ENCODE results near the gene FOXO6.

The FOXO6 gene

GRCh38 chr1:41353744-41354143 is 7.5 kb upstream of the FOXO6 start:
- DNase-seq (ENCODE audit: low spot score): no peak

DNA sequence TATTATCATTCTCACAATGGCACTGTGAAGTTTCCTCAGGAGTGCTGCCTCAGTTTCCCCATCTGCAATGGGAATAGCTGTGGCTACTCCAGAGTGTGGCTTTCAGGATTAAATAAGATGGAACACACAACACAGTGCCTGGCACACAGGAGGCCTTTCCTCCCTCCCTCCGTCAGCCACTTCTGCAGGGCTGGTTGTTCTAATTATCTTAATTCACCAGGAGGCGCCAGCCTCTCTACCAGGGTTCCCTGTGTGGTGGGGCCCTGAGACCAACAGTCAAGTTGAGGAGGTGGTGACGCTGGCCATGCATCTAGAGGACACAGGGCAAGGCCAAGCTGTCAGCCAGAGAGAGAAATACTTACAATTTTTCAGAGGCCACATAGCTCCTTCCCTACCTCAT is 6.3 kb upstream of the FOXO6 start:
- DNase-seq (ENCODE audit: low spot score): no peak

DNA sequence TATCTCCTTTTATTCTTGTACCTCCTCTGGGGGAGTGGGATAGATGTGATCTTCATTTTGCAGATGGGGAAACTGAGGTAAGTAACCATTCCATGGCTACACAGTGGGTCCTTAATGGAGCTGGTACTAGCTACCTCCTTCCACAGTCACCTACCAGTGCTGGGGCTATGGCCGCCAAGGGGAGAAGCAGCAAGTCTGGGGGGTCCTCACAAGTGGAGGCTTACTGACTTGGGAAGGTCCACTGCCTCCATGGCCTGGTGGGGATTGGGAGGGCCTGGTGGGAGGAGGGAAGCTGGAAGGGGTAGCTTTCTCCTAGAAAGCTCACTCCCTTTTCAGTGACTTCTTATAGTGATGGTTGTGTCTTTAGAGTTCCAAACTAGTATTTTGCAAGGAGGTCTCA is 5.9 kb upstream of the FOXO6 start:
- DNase-seq (ENCODE audit: low spot score): no peak

- DNase-seq (ENCODE audit: low spot score): no peak
Measured at GRCh38 chr1:41355761-41356160, 5.5 kb upstream of the FOXO6 start.

DNA sequence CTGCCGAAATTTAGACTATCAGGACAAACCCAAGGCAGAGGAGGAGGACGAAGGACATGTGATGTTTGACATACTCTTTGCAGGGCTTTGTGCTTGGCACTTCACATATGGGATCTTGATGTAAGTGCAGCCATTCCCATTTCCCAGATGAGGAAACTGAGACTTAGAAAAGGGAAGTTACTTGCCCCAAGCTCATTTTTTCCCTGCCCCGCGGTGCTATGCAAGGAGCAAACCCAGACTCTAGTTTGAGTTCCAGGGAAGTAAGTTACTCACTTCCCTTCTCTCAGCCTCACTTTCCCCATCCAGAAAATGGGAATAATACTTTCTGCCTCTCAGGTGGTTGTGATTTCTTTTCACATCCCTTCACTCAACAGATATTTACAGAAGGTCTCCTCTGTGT is 4.5 kb upstream of the FOXO6 start:
- no peak for DNase-seq (ENCODE audit: low spot score)

DNA sequence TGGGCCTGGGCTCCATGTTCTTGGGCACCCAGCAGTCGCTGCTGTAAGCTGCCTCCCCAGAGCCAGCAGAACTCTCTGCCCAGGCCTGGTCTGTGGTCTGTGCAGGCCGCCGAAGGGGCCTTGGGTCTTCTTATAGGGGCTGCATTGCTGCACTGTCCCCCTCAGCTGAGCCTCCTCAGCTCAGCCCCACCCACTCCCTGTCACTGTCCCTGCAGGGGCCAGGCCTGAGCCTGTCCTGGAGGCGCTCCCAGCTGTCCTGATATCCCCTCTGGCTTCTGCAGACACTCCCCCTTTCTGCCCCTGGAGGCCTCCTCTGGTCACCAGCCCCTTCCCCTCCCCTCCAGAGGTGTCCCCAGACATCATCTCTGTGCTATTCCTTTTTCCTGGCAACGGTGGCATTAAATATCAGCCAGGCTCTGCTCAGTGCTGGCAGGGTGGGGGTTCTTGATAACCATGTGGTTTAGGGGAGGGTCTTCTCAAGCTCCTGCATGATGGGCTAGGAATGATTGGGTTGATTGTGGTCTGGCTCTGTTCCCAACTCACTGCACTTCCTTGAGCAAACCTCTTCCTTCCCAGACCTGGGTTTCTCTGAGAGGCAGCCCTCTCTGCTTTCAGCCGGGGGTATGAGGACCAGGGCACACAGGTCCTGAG is 3.7 kb upstream of the FOXO6 start:
- no peak for DNase-seq (ENCODE audit: low spot score)

DNA sequence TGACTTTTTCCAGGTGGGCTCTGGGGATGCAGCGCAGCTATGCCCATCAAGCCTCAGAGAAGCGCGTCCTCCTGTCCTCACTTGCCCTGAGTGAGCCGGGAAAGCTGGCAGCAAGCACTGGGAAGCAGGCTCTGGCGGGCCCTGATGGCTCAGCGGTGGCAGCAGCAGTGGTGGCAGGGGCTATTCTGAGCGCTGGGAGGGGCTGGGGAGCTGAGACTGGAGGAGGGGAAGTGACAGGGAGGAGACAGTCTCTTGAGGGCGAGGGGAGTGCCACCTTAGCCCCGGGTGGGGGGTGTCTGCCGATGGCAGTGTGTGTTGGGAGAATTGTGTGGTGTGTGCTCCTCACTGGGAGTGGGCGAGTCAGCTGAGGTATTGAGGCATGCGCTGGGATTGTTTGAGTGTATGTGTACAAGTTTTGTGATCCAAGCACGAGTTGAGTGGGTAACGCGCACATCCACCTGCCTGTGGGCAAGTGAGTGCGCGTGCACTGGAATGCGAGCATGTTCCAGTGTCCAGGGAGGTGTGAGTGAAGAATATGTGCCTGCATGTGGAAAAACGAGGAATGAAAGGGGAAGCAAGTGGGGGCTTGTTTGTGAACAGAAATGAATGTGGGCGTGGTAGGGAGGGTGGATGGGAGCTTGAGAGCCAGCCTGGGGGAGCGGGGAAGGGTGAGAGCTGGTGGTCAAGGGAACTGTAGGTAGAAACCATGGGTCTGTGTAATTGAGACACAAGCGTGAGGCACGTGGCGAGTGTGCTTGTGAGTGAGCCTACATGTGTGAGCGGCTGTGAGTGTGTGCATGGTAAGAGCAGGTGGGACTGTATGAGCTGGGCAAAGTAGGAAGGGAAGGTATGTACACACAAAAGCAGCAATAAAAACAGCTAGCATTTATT is 2.9 kb upstream of the FOXO6 start:
- DNase-seq (ENCODE audit: low spot score): no peak

DNA sequence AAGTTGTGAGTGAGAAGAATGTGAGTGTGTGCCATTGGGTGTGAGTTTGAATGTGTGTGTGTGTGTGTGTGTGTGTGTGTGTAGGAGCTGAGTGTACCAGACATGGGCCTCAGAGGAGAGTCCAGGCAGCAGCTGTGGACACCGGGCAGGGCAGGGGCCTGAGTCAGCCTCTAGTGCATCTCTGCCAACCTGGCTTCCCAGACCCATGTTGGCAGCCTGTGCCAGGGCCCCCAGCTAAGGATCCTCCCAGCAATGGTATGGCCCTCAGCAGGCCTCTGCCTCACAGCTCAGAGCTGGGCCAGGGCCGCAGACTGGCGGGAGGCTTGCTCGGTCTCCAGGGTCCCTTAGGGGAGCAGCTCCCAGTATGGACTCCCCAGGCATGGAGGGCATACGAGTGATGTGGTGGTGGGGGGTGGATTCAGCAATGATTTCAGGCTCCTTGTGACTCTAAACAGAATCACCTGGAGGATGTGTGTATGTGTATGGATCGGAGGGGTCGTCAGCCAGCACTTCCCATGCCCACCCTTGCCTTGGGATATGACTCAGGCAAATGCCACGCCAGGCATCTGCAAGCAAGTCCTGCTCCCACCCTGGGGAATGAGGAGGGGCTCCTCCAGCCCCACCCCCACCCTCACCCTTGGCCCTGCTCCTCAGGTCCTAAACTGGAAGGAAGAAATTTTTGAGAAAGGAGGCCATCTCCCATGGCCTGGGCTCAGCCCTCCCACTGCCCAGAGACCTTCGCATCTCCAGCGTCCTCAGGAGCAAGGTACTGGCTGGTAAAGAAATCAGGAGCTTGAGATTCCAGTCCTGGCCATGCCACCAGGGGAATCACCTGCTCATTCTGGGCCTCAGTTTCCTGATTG is 1.8 kb upstream of the FOXO6 start:
- DNase-seq (ENCODE audit: low spot score): no peak

DNA sequence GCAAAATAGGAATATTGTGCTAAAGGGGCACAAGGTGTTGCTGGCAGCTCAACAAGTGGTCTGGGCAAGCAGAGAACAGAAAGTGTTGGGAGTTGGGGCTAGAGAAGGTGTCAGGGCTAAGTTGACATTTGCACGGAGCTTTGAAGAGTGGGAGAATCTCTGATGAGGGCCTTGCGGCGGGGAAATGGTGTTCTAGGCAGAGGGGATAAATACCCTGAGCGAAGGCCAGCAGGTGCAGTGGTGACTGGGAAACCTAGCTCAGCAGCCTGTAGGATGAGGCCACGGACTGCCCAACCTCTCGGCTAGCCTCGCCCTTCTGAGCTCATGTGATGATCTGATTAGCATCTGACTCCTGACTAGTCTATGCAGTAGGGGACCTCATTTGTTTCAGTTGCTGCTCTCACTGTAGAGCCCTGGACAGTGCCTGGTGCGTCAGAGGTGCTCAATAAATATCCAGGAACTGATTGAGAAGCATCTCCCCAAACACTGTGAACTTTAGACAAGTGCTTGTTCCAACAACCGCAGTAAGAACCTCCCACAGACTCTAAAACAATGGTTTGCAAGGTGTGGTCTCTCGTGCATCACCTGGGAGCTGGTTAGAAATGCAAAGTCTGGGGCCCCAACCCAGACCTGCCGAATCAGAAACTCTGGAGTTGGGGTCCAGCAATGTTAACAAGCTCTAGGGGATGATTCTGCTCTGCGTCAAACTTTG is 1.0 kb upstream of the FOXO6 start:
- no peak for DNase-seq (ENCODE audit: low spot score)

DNA sequence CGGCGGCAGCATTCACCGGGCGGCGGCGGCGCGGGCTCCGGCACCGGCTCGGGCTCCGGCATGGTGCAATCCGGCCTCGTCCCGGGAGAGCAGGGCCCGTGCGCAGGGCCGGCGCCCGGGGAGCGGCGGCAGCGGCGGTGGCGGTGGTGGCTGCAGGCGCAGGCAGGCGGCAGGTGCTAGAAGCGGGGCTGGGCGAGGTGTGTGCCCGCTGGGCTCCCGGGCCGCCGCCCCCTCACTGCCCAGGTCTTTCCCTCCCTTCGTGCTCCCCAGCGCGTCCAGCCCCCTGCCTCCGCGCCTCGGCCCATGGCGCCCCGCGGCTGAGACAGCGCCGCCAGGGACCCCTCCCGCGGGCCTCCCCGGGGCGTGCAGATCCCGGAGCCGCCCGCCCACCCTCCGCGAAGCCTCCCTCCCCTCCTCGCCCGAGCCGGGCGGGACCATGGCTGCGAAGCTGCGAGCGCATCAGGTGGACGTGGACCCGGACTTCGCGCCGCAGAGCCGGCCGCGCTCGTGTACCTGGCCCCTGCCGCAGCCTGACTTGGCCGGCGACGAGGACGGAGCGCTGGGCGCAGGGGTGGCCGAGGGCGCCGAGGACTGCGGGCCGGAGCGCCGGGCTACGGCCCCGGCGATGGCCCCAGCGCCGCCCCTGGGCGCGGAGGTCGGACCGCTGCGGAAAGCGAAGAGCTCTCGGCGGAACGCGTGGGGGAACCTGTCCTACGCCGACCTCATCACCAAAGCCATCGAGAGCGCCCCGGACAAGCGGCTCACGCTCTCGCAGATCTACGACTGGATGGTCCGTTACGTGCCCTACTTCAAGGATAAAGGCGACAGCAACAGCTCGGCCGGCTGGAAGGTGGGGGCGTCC is 492 bp downstream of the FOXO6 start:
- no peak for DNase-seq (ENCODE audit: low spot score)

DNA sequence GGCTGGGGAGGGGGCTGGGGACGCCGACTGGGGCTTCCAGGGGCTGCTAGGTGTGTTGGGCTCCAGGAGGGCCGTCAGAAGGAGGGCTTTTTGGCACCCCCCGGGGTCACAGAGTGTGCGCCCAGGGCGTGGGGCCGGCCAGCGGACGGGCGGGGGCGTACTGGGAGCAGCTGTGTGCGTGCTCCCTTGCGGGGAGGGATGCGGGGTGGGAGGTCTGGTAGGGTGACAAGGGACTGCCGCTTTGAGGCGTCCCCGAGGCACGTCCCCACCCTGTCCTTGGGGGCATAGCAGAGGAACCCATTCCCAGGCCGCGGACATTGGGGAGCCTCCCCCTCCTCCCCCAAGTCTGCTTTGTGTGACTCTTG is 1.1 kb downstream of the FOXO6 start:
- no peak for DNase-seq (ENCODE audit: low spot score)

GRCh38 chr1:41362749-41363590 is 1.7 kb downstream of the FOXO6 start:
- DNase-seq (ENCODE audit: low spot score): no peak

DNA sequence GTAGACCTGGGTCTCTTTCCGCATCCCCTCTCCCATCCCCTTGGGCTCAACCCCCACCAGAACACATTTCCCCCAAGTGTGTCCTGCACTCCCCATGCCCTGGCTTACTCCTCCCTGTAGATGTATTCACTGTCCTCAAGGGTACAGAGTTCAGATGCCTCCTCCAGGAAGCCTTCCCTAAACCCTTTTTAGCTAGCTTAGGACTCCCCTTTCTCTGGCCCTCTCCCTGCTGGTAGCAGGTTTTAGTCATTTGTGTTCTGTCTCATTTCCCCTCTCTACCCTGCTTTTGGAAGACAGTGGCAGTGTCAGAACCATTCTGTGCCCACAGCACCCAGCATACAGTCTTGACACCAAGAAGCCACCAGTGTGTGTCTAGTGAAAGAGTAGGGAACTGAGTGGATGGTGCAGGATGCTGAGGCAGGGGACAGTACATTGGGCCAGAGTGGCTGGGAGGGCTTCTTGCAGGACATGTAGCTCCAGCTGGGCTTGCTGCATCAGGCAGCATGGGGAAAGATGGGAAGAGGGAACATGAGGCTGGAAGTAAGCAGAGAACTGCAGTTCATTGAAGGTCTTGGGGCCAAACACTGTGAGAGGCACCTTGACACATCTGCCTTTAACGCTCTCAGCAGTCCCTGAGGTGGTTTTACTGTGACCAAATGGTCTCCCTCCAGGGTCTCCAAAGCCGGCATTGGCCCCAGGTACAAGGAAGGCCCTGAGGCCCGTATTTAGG is 2.5 kb downstream of the FOXO6 start:
- peak; percentile 40 for DNase-seq (ENCODE audit: low spot score)

GRCh38 chr1:41364442-41365319 is 3.4 kb downstream of the FOXO6 start:
- DNase-seq (ENCODE audit: low spot score): no peak

- DNase-seq (ENCODE audit: low spot score): no peak
Measured at GRCh38 chr1:41365320-41365633, 4.0 kb downstream of the FOXO6 start.

GRCh38 chr1:41365772-41366454 is 4.7 kb downstream of the FOXO6 start:
- DNase-seq (ENCODE audit: low spot score): peak; percentile 37

DNA sequence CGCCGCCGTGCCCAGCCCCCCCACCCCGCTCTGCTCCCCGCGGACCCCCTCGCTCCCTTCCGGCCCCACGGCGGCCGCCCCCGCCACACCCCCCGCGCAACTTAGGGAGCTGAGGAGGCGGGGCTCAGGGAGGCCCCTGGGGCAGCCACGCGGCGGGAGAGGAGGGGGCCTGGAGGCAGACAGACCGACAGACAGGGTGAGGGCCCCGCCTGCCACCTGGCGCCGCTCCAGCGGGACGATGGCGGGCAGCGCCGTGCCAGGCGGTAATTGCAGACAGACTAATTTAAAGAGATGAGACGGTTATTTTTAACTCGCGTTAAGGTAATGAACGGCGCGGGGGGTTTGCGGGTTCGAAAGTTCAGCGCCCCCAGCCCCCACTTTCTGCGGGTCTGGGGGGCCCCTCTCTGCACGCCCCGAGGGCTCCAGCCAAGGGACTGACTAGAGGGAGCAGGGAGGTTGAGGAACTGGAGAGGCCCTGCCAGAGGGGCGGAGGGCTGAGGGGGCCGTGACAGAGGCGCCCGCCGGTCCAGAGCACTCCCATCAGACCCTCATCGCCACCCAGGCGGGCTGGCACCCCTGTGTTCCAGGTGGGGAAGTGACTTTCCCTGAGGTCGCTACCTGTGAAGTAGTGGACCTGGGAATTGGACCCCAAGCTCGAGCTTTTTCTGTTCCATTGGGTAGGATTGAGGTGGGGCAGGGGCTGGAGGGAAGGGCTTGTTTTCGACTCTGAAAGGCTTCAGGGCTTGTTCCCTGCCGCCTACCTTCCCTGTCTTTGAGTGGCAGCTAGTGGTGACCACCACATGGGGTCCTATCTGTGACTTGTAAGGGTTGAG is 5.4 kb downstream of the FOXO6 start:
- peak; percentile 47 for DNase-seq (ENCODE audit: low spot score)

All from NAMALWA (cell line).